Kidney (tissue), 14 donors: ENCODE results near the gene SPEM1. TPM values are rescaled to one million over a fixed set of nuclear protein-coding genes. Genes with fewer than 3 reads are reported as not detected.
A peak's percentile ranks its signal among the peaks of the same experiment; 100 is the strongest.

Experiments
- DNase-seq, 5 donors: peaks; one replicate each; pipeline ENCODE4 v3.0.0-alpha.2; 2013 to 2020
- FAIRE-seq: peaks from 2 replicates; lab custom pipeline; 2012; peaks lifted over from hg19 to GRCh38; lab: Jason Lieb, UNC
- H3K27ac ChIP-seq, 2 donors: one replicate each; pipeline ENCODE4 v1.7.0; 2013; ENCODE audit warnings: low read depth in 2 of 2, low read length in 2 of 2, inconsistent platforms in 1 of 2
- H3K27me3 ChIP-seq: one replicate; pipeline ENCODE4 v1.7.1; 2013; ENCODE audit warnings: low read length, inconsistent platforms; ENCODE audit not compliant: control insufficient read depth, insufficient read depth
- H3K36me3 ChIP-seq, 3 donors: one replicate each; pipeline versions ENCODE4 v1.7.0 to v1.7.1; 2013; ENCODE audit warnings: low read length in 3 of 3, control low read depth in 1 of 3, inconsistent platforms in 1 of 3; ENCODE audit not compliant: insufficient read depth in 3 of 3, control insufficient read depth in 2 of 3
- H3K4me1 ChIP-seq, 3 donors: one replicate each; pipeline versions ENCODE4 v1.7.0 to v1.7.1; 2013; ENCODE audit warnings: low read length in 3 of 3, inconsistent platforms in 1 of 3, low read depth in 1 of 3; ENCODE audit not compliant: control insufficient read depth in 2 of 3, insufficient read depth in 2 of 3
- H3K4me3 ChIP-seq, 3 donors: one replicate each; pipeline versions ENCODE4 v1.7.0 to v1.8.1; 2013; ENCODE audit warnings: low read length in 3 of 3, control low read depth in 1 of 3, inconsistent platforms in 1 of 3
- H3K9ac ChIP-seq, 3 donors: one replicate each; pipeline versions ENCODE4 v1.7.0 to v1.7.1; 2013; ENCODE audit warnings: low read length in 3 of 3, control low read depth in 1 of 3, inconsistent platforms in 1 of 3
- H3K9me3 ChIP-seq, 3 donors: one replicate each; pipeline versions ENCODE4 v1.7.0 to v1.7.1; 2013; ENCODE audit warnings: low read length in 3 of 3, control low read depth in 1 of 3, inconsistent platforms in 1 of 3; ENCODE audit not compliant: control insufficient read depth in 2 of 3, insufficient read depth in 1 of 3
- CTCF ChIP-seq: IDR thresholded peaks from 3 replicates; pipeline ENCODE4 v1.5.1; 2012; ENCODE audit warnings: mild to moderate bottlenecking, moderate library complexity, borderline replicate concordance; ENCODE audit not compliant: insufficient read depth; ENCODE audit errors: extremely low read depth
- intact Hi-C: fragments of 100-400 bp; cut with DNase I; formaldehyde crosslinking; loops from one replicate; pipeline ENCODE4 v1.11.1; 2022
- polyA plus RNA-seq: library from polyadenylated mRNA; stranded (reverse); fragments of 350-450 nt; fragmentation: Illumina TruSeq; extraction: RNeasy Lipid Tissue Mini Kit (QIAGEN cat#74804); gene quantifications from one replicate; pipeline ENCODE4 v1.2.3, GENCODE V29; 2014; ENCODE audit warnings: low read depth, low replicate concordance; ENCODE audit not compliant: insufficient read depth
- total RNA-seq: library from RNA; stranded (reverse); fragmentation: NEBNext Ultra II Directional; extraction: Animal tissue kit (Norgen Biotek cat#: 25700); gene quantifications from one replicate; pipeline ENCODE4 v1.2.1, GENCODE V29; 2021
- donor health status: control.
- donor health status: control.
- donor health status: control.
- donor health status: control.
- donor health status: control.
- donor health status: DM: yes; HTN: yes; CAD: no.
- donor health status: Normal renal cell carcinoma (clear cell type).

SPEM1 gene
- total and polyA plus RNA-seq, 2 donors from 2014 or later = not detected

DNA sequence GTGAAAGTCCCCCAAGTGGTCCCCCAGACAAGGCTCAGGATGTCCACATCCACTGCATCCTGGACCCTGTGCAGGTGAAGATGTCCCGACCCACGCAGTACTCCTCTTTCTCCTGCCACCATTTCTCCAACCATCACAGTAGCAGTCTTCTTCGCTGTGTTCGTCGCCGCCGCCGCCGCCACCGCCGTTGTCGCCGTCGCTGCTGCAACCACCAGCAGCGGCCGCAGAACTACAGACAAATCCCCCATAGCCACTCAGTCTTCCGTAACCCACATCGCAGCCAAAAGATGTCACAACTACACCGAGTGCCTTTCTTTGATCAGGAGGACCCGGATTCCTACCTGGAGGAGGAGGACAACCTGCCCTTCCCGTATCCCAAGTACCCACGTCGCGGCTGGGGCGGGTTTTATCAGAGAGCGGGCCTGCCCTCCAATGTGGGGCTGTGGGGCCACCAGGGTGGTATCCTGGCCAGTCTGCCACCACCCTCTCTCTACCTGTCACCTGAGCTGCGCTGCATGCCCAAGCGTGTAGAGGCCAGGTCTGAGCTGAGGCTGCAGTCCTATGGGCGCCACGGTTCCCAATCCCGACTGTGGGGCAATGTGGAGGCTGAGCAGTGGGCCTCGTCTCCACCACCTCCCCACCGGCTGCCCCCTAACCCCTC, 6.2 kb downstream of the SPEM1 start:
- intact Hi-C loops = no loop called here
- no peak for TF ChIP-seq CTCF
- Histone ChIP-seq H3K4me1 (no peaks in the 10 kb centered on the region), H3K9me3 (no peaks in the 10 kb centered on the region), H3K27me3 (no peaks in the 10 kb centered on the region), H3K36me3 (no peaks in the 10 kb centered on the region), H3K27ac (no peak overlapping the region), H3K9ac (no peak overlapping the region), H3K4me3 (no peak overlapping the region)
- no peak for FAIRE-seq
- no peak for DNase-seq

GRCh38 chr17:7426896-7427489, 6.9 kb downstream of the SPEM1 start:
- H3K4me3 ChIP-seq = no peak overlapping the region
- H3K9me3 ChIP-seq = no peaks in the 10 kb centered on the region
- H3K9ac ChIP-seq = no peak overlapping the region
- TF ChIP-seq CTCF = no peak
- no peak for FAIRE-seq
- H3K27ac ChIP-seq = no peak overlapping the region
- no peaks in the 10 kb centered on the region for H3K36me3 ChIP-seq
- no peaks in the 10 kb centered on the region for H3K4me1 ChIP-seq
- H3K27me3 ChIP-seq = no peaks in the 10 kb centered on the region
- intact Hi-C loops = no loop called here
- peak in 1 of 5 donors; percentile 51 for DNase-seq

- Histone ChIP-seq H3K4me1 (no peaks in the 10 kb centered on the region), H3K27ac (no peak overlapping the region), H3K4me3 (no peak overlapping the region), H3K9ac (no peak overlapping the region), H3K9me3 (no peaks in the 10 kb centered on the region), H3K36me3 (no peaks in the 10 kb centered on the region), H3K27me3 (no peaks in the 10 kb centered on the region)
- FAIRE-seq = no peak
- no peak for DNase-seq
- TF ChIP-seq CTCF = no peak
- intact Hi-C loops = no loop called here
Observed at GRCh38 chr17:7427549-7427948, 7.4 kb downstream of the SPEM1 start.
